Activated naive CD8-positive, alpha-beta T cell treated with anti-CD3 and anti-CD28 coated beads, Interleukin-2, amount 50 U/mL, for 24 hours (primary cell): Measurements from ENCODE around the gene NRG2.
A peak's percentile ranks its signal among the peaks of the same experiment; 100 is the strongest.

Experiments
- ATAC-seq: fragments of 150-1000 bp; cut with Tn5 transposase; one replicate; pipeline ENCODE4 v1.10.0; 2021
- DNase-seq: peaks from one replicate; pipeline ENCODE4 v3.0.0; 2021
- H3K27ac Mint-ChIP-seq: one replicate; pipeline ENCODE4 v1.8.0; 2021; ENCODE audit warnings: mild to moderate bottlenecking, mixed read lengths
- H3K27me3 Mint-ChIP-seq: one replicate; pipeline ENCODE4 v1.8.0; 2021; ENCODE audit warnings: mixed read lengths
- H3K36me3 Mint-ChIP-seq: one replicate; pipeline ENCODE4 v1.8.0; 2021; ENCODE audit warnings: low read depth, mixed read lengths
- H3K4me1 Mint-ChIP-seq: one replicate; pipeline ENCODE4 v1.8.0; 2021; ENCODE audit warnings: mixed read lengths
- H3K4me3 Mint-ChIP-seq: one replicate; pipeline ENCODE4 v1.8.0; 2021; ENCODE audit warnings: mild to moderate bottlenecking, moderate library complexity, mixed read lengths
- H3K9me3 Mint-ChIP-seq: one replicate; pipeline ENCODE4 v1.8.0; 2021; ENCODE audit warnings: mixed read lengths

The NRG2 gene

GRCh38 chr5:139835656-139836055 is 207.4 kb downstream of the NRG2 start:
- Mint-ChIP-seq H3K4me1 (no peaks in the 10 kb centered on the region), H3K9me3 (no peaks in the 10 kb centered on the region), H3K4me3 (no peak overlapping the region), H3K27me3 (peaks cover 20% of the 10 kb centered on the region), H3K36me3 (no peaks in the 10 kb centered on the region), H3K27ac (no peak overlapping the region)
- DNase-seq: no peak
- no peak for ATAC-seq

- H3K9me3 Mint-ChIP-seq: no peaks in the 10 kb centered on the region
- H3K27ac Mint-ChIP-seq: no peak overlapping the region
- no peak for DNase-seq
- H3K36me3 Mint-ChIP-seq: no peaks in the 10 kb centered on the region
- H3K4me1 Mint-ChIP-seq: no peaks in the 10 kb centered on the region
- H3K4me3 Mint-ChIP-seq: no peak overlapping the region
- ATAC-seq: no peak
- peaks cover 23% of the 10 kb centered on the region for H3K27me3 Mint-ChIP-seq
Observed at GRCh38 chr5:139833525-139833924, 209.6 kb downstream of the NRG2 start.

GRCh38 chr5:139831624-139832023 is 211.5 kb downstream of the NRG2 start:
- H3K36me3 Mint-ChIP-seq: no peaks in the 10 kb centered on the region
- H3K27ac Mint-ChIP-seq: no peak overlapping the region
- H3K27me3 Mint-ChIP-seq: peaks cover 24% of the 10 kb centered on the region
- no peak overlapping the region for H3K4me3 Mint-ChIP-seq
- no peaks in the 10 kb centered on the region for H3K9me3 Mint-ChIP-seq
- no peak for ATAC-seq
- H3K4me1 Mint-ChIP-seq: no peaks in the 10 kb centered on the region
- DNase-seq: no peak

GRCh38 chr5:139829471-139829870 is 213.6 kb downstream of the NRG2 start:
- no peak for ATAC-seq
- DNase-seq: no peak

GRCh38 chr5:139828207-139828895 is 214.7 kb downstream of the NRG2 start:
- Mint-ChIP-seq H3K27me3 (peaks cover 4% of the 10 kb centered on the region), H3K4me3 (no peak overlapping the region), H3K4me1 (no peaks in the 10 kb centered on the region), H3K36me3 (no peaks in the 10 kb centered on the region), H3K9me3 (no peaks in the 10 kb centered on the region), H3K27ac (no peak overlapping the region)
- no peak for ATAC-seq
- no peak for DNase-seq

More at GRCh38 chr5:139829471-139829870, 213.6 kb downstream of the NRG2 start:
- Mint-ChIP-seq H3K4me1 (no peaks in the 10 kb centered on the region), H3K27ac (no peak overlapping the region), H3K9me3 (no peaks in the 10 kb centered on the region), H3K4me3 (no peak overlapping the region), H3K27me3 (peaks cover 9% of the 10 kb centered on the region), H3K36me3 (no peaks in the 10 kb centered on the region)

GRCh38 chr5:139825690-139826089 is 217.4 kb downstream of the NRG2 start:
- DNase-seq (no peak), ATAC-seq (no peak)
- no peak overlapping the region for H3K4me3 Mint-ChIP-seq
- H3K9me3 Mint-ChIP-seq: no peaks in the 10 kb centered on the region
- H3K27ac Mint-ChIP-seq: no peak overlapping the region
- H3K4me1 Mint-ChIP-seq: no peaks in the 10 kb centered on the region
- no peaks in the 10 kb centered on the region for H3K36me3 Mint-ChIP-seq
- H3K27me3 Mint-ChIP-seq: peaks cover 4% of the 10 kb centered on the region

GRCh38 chr5:139823757-139824355 is 219.2 kb downstream of the NRG2 start:
- Mint-ChIP-seq H3K36me3 (no peaks in the 10 kb centered on the region), H3K27ac (no peak overlapping the region)
- no peak for DNase-seq

GRCh38 chr5:139822553-139823425 is 220.3 kb downstream of the NRG2 start:
- H3K4me3 Mint-ChIP-seq: no peak overlapping the region

More at GRCh38 chr5:139823757-139824355, 219.2 kb downstream of the NRG2 start:
- no peak overlapping the region for H3K4me3 Mint-ChIP-seq
- no peak for ATAC-seq
- no peaks in the 10 kb centered on the region for H3K4me1 Mint-ChIP-seq
- peaks cover 2% of the 10 kb centered on the region for H3K9me3 Mint-ChIP-seq
- H3K27me3 Mint-ChIP-seq: peaks cover 9% of the 10 kb centered on the region

GRCh38 chr5:139821806-139822552 is 221.1 kb downstream of the NRG2 start:
- ATAC-seq (peak; percentile 13), DNase-seq (no peak)
- H3K27me3 Mint-ChIP-seq: peaks cover 11% of the 10 kb centered on the region
- no peak overlapping the region for H3K27ac Mint-ChIP-seq
- no peaks in the 10 kb centered on the region for H3K36me3 Mint-ChIP-seq
- H3K4me3 Mint-ChIP-seq: no peak overlapping the region
- no peaks in the 10 kb centered on the region for H3K4me1 Mint-ChIP-seq
- peaks cover 8% of the 10 kb centered on the region for H3K9me3 Mint-ChIP-seq

More at GRCh38 chr5:139822553-139823425, 220.3 kb downstream of the NRG2 start:
- no peak for DNase-seq
- H3K36me3 Mint-ChIP-seq: no peaks in the 10 kb centered on the region
- H3K27me3 Mint-ChIP-seq: peaks cover 11% of the 10 kb centered on the region
- peak; percentile 20 for ATAC-seq
- H3K27ac Mint-ChIP-seq: no peak overlapping the region
- H3K4me1 Mint-ChIP-seq: no peaks in the 10 kb centered on the region
- peaks cover 8% of the 10 kb centered on the region for H3K9me3 Mint-ChIP-seq

- no peak for ATAC-seq
- no peak overlapping the region for H3K27ac Mint-ChIP-seq
- no peaks in the 10 kb centered on the region for H3K36me3 Mint-ChIP-seq
- peaks cover 8% of the 10 kb centered on the region for H3K9me3 Mint-ChIP-seq
- peaks cover 14% of the 10 kb centered on the region for H3K27me3 Mint-ChIP-seq
- no peaks in the 10 kb centered on the region for H3K4me1 Mint-ChIP-seq
- H3K4me3 Mint-ChIP-seq: no peak overlapping the region
- no peak for DNase-seq
Observed at GRCh38 chr5:139820606-139821005, 222.5 kb downstream of the NRG2 start.

GRCh38 chr5:139820130-139820529 is 223.0 kb downstream of the NRG2 start:
- Mint-ChIP-seq H3K4me3 (no peak overlapping the region), H3K9me3 (peaks cover 8% of the 10 kb centered on the region), H3K36me3 (no peaks in the 10 kb centered on the region), H3K27me3 (peaks cover 14% of the 10 kb centered on the region), H3K27ac (no peak overlapping the region), H3K4me1 (no peaks in the 10 kb centered on the region)
- ATAC-seq (no peak), DNase-seq (no peak)

GRCh38 chr5:139817970-139818369 is 225.1 kb downstream of the NRG2 start:
- H3K27me3 Mint-ChIP-seq: peaks cover 14% of the 10 kb centered on the region
- H3K27ac Mint-ChIP-seq: no peak overlapping the region
- H3K4me3 Mint-ChIP-seq: no peak overlapping the region
- H3K36me3 Mint-ChIP-seq: no peaks in the 10 kb centered on the region
- no peak for ATAC-seq
- H3K4me1 Mint-ChIP-seq: no peaks in the 10 kb centered on the region
- peaks cover 8% of the 10 kb centered on the region for H3K9me3 Mint-ChIP-seq
- DNase-seq: no peak

- ATAC-seq: no peak
- Mint-ChIP-seq H3K27me3 (peaks cover 14% of the 10 kb centered on the region), H3K4me3 (no peak overlapping the region), H3K36me3 (no peaks in the 10 kb centered on the region), H3K27ac (no peak overlapping the region), H3K9me3 (peaks cover 8% of the 10 kb centered on the region), H3K4me1 (no peaks in the 10 kb centered on the region)
- DNase-seq: no peak
Observed at GRCh38 chr5:139817362-139817761, 225.7 kb downstream of the NRG2 start.

GRCh38 chr5:139816566-139816965 is 226.5 kb downstream of the NRG2 start:
- no peak for ATAC-seq
- Mint-ChIP-seq H3K27me3 (peaks cover 16% of the 10 kb centered on the region), H3K27ac (no peak overlapping the region), H3K36me3 (no peaks in the 10 kb centered on the region), H3K4me1 (no peaks in the 10 kb centered on the region), H3K9me3 (peaks cover 8% of the 10 kb centered on the region), H3K4me3 (no peak overlapping the region)
- no peak for DNase-seq
